CMK (cell line): ENCODE measurements around the gene ALS2CL.

Experiments used
- DNase-seq: peaks from one replicate; pipeline ENCODE4 v3.0.0-alpha.2; 2010; ENCODE audit warnings: low read depth

ALS2CL gene

DNA sequence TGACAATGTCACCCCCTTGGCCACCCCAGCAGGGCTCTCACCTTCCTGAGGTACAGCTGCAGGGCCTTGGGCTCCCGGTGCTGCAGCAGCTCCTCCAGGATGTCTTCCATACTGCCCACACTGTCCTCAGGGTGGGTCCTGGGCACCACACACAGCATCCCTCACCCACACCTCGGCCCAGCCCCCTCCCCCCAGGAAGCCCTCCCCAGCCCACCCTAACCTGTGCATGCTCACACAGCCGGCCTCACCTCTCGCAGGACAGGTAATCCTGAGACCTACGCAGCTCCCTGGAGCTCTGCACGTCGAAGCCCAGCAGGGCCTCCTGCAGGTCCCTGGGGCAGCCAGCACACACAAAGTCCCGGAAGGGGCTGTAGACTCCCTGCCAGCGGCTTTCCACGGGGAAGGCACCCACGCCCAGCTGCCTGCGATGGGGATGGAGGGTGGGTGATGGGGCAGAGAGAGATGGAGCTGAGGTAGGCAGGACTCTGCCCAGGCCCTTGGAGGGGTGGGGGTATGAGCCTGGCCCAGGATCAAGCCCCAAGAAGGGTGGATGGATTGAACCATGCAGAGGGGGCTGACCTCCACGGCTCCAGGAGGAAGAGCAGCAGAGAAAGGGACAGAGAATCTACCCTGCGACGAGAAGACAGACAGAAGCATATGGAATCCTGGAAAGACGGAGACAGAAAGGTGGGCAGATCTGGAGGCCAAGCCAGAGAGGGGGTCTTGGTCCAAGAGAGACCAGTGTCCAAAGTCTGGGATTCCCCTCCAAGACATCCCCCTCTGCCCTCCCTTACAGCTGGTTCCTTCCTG, 16.7 kb downstream of the ALS2CL start:
- no peak for DNase-seq

DNA sequence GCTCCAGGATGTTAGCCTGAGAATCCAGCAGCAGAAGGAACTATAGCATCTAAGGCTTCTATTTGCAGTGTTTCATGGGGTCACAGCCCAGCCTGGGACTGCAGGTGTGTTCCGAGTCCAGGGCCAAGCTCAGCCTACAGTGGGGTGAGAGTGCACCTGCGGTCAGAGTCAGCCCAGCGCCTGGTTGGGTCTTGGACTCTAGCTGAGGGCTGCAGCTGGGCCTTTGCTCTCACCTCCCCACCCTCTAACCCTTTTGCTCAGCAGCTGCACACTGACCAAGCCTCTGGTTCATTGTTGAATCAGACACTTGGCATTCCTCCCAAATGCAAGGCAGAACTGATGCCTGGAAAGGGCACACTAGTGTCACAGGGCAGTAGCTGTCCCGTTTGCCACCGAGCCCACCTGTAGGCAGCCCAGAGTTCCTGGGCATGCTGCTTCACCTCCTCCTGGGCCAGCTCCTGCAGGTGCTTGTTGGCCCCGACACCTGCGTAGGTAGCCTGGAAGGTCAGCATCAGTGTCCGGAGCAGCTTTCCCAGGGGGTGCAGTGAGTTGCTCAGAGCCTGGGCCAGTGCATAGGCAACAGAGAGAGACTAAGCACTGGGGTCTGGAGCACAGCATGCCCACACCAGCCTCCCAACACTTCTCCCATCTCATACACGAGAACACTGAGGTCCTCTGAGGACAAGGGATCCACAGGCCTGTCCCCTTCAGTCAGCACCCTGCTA, 17.5 kb downstream of the ALS2CL start:
- no peak for DNase-seq

DNA sequence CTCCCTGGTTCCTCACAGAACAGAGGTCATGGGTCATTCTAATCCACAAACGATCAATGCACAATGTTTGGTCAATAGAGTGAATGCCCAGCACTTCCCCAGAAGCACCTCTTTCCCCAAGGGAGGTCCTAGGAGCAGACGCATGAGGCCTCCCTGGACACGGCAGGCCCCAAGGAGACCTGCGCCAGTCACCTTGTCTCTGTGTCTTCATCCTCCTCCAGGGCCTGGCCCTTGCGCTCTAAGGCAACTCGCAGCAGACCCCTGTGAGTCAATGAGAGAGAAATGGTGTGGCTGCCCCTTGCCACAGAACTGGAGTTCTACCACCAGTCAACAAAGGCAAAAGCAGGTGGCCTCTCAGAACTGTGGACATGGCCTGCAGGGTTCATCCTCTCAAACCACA, 18.1 kb downstream of the ALS2CL start:
- DNase-seq, result no peak

DNA sequence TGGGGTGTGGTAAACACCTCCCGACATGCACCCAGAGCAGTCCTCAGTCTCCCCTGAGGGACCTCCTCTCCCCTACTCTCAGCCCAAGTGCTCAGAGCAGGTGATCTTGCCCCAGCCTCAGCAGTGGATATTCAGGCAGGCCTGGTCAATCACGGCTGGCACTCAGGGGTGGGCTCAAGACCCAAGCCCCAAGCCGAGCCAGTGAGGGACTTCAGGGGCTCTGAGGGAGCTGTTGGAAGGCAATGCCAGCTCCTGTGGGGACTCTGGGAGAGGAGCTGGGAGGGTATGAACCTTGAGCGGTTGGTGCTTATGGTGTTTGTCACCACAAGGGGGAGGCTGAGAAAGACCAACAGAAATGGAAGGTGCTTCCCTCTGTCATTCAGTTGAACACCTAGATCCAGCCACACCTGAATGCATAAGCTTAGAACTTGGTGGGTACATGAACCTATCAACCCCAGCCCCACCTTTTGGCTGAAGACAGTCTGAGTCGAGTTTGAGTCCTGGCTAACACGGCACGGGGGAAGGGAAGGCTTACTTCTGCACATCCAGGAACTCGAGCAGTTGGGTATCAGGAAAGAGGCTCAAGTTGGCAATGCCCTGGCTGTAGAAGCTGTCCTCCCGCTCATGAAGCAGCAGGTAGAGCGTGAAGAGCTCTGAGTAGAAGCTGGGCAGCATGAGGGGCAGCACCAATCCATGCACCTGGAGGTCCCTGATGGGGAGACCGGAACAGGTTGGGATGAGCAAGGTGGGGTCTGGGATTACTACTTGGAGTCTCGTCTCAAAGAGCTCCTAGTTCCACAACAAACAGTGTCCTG, 19.2 kb downstream of the ALS2CL start:
- DNase-seq, result no peak

DNA sequence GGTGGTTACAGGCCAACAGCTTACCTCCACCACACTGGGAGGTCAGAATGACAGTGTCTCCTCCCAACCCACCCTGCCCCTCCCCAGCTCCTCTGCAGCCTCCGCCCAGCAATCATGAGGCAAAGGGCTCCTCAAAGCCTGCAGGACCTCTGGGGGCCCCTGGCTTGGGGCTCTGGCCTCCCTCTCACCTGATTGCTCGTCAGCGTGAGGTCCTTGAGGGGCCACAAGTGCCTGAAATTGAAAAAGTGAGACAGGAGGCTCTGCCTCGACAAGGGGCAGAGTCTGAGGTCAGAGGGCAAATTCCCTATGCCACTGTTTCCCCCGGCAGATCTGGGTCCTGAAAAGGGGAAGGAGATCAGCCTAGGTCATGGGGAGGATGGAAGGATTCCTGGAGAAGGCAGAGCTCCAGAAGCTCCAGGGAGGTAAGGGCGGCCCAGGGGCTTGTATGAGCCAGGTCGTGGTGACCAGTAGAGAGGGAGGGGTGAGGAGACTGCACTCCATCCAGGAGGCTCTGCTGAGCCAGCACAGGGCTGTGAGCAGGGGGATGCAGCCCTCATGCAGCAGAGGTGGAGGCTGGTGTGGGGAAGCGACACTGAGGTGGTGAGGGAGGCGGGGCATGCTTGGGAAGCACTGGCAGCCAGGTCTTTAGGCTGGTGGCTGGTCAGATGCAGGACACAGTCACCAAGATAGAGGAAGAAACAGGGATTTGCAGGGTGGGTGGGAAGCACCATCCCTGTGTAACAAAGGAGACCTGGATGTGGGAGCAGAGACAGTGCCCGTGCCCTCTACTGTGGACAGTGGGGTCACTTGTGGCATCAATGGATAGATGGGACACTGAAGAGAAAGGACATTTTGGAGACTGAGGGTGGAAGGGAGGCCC, 20.1 kb downstream of the ALS2CL start:
- DNase-seq, result no peak

DNA sequence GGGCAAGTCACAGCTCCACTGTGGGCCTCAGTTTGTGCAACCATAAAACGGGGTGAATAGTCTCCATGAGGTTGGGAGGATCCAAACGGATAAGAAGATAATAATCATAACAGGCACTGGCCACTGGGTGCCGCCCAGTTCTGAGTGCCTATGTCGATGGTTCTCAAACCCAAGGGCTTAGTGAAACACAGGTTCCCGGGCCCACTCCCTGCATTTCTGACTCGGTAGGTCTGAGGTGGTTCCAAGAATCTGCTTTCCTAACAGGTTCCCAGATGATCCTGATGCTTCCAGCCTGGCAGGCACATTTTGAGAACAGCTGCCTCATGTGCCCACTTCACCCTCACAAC, 21.2 kb downstream of the ALS2CL start:
- DNase-seq, result no peak

DNA sequence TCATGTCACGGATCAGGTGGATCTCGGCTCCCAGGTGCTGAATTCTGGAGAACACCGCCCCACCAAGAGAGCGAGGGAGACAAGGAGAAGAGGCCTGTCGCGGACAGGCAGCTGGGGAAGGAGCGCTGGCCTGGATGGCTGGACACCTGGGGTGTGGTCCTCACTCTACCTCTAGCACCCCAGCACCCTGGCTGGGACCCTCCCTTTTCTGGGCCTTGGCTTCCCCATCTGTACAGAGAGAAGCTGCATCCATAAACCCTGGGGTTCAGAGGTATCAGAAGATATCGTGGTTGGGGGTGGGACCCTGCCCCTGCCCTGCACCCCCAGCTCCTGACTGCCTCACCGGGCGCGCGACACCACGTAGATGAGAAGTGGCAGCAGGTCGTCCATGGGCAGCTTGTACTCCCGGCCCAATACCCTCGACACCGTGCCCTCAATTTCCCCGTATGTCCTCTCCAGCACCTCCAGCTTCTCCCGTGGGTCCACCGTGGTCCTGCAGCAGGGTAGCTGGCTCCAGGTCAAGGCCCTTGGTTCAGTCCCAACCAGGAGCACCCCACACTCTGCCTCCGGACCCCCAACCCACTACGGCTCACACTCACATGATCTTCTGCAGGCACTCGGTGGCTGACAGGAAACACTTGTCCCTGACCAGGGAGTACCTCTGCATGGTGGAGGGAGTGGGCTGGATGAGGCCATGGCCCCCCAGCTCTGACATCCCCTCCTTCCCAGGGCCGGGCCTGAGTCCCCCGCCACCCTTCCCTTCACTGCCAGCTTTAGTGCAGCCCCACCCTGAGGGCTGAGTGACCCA, 21.7 kb downstream of the ALS2CL start:
- no peak for DNase-seq

DNA sequence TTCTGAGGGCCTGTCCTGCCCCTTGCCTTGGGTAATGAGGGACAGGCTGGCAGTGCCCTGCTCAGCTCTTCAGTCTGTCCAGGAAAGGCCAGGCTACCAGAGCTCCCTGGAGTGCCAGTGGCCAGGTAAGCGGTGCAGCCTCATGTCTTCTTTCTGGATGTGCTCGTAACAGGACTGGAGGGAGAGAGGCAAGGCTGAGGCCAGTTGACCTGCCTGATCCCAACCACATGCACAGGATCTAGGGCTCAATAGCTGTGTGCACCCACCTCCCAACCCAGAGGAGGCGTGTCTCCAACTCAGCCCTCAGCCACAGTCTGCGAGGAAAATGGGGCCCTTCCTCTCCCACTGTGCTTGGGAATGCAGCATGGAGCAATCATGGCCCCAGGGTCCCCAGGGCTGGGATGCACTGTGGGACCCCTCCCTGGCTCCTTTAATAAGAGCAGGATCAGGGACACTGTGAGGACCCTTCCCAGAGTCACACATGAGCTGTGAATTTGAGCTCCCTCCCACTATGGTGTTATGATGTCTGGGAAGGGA, 22.5 kb downstream of the ALS2CL start:
- DNase-seq, result no peak

DNA sequence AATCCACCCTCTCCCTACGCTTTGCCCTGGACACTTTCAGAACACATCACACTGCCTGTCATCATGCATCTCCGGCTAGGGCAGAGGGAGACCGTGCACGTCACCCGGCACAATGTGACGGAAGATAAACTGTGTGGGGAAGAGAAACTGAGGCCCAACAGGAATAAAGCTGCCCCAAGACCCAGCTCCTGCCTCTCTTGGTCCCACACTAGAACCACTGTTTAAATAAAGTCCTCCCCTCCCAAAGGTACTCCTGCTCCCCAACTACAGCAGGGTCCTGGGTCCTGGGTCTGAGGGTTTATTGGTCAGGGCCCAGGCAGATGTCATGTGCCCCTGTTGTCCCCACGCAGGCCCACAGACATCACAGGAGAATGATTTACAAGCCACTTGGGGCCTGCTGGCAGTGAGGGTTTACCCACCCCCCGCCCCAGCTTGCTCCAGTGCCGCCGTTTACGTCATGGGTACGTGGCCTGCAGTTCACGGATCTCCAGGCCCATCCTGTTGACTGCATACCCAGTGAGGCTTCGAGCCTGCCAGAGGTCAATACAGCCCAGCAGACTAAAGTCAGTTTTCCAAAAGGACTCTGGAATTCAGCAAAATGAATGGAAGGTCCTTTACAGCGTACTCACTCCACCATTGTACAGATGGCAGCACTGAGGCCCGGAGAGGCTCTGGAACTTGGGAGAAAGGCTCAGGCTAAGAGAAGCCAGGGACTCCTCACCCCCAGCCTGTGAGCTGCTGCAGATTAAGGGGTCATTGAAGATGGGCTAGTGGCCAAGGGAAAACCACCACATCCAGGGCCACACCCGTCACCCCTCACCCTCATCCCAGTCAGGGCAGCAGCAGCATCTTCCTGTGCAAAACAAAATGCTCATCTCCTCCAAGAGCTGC, 23.2 kb downstream of the ALS2CL start:
- no peak for DNase-seq

DNA sequence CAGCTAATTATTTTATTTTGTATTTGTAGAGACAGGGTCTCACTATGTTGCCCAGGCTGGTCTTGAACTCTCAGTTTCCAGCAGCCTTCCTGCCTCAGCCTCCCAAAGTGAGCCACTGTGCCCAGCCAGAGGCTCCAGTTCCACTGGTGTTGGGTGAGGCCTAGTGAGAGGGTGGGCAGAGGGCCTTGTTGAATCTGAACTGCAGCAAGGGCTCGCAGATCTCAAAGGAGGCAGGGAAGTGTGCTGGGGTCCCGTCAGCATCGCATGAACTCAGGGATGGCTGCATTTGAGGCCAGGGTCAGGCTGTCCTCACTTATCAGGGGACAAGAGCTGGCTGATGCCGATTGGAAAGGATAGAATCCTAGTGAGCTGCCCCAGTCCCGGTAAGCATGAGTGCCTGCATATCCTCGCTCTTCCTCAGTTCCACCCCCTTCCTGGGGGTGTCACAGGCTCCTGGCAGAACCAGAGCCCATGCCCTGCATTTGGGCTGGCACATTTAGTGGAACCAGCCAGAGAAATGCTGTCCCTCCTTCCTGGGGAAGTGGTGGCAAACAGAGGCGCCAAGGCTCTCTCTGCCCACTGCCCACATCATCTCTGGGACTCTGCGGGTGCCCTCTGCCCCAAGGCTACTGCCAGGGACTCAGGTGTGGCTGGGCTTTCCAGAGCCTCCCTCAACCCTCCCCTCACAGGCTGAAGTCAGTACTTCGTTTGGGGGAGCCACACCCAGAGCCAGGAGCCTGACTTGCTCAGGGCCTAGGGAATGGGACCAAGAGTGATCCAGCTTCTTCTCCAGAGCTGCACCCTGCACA, 24.1 kb downstream of the ALS2CL start:
- DNase-seq, result no peak

DNA sequence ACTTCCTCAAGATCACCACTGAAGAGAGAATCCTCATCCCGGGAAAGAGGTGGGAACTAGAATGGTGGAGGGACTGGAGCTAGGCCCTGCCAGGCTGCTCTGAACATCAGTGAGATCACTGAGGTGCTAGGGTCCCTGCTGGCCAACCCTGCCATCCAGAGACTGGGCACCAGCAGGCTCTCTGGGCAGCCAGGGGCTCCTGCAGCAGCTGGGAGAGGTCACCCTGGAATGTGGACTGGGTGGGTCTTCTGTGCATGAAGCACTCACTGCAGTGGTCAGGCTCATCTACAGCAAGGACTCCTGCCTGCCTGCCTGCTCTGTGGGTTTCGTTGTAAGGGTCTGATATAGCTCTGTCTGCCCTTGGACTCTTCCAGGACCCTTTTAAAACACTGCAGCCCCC, 24.9 kb downstream of the ALS2CL start:
- no peak for DNase-seq

DNA sequence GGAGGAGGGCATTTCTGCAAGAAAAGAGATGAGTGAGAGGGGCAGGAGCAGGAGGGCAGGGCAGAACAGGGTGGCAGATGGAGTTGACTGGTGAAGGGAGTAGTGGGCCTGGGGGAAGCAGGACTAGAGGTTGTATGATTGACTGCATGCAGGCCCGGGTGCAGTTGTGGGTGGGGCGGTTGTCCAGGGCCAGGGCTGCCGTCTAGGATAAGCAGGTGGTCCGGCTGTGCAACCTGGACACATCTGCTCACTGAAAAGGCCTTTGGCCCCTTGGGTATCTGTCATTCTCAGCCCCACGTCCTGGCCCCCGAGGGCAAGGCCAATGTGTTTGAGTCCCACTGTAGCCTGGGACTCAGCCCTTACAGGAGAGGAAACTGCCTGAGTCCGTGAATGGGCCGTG, 25.4 kb downstream of the ALS2CL start:
- no peak for DNase-seq

DNA sequence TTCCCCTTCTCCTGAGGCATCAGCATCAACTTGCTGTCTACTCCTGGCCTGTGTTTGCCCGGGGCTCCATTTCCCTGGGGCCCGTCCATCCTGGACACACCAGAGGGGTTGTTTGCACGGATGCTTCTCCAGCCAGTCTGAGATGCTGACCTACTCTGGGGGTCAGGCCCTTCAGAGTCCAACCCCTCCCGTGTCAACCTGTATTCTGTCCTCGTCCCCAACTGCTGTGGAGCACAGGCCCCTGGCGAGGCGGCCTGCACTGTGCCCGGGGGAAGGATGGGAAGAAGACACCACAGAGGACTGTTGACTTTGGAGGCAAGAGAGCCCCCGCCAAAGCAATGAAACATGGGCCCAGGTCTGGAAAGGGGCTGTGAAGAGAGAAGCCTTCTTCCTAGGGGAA, 25.8 kb downstream of the ALS2CL start:
- DNase-seq, result no peak

DNA sequence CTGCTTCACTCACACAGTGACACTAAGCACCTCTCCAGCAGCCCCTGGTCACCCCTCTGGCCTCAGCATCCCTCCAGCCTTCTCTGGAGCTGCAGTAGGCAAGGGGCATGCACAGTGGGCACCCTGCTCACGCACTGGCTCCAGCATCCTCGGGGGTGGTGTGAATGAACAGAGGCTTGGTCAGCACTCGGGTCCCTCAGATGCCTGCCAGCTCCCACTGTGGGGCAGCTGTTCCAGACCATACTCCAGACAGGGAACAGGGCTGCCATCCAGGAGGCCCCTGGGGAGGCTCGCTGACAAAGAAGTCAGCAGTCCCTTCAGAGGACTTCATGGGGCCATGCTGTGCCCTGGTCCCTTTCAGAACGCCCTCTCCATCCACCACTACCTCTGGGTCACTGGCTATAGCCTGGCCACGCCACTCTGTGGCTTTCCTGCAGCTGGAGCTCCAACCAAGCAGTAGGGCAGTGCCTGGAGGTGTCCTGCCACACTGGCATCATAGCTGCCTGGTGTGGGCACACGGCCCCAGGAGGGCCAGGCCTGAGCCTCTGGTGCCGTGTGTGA, 26.3 kb downstream of the ALS2CL start:
- no peak for DNase-seq

DNA sequence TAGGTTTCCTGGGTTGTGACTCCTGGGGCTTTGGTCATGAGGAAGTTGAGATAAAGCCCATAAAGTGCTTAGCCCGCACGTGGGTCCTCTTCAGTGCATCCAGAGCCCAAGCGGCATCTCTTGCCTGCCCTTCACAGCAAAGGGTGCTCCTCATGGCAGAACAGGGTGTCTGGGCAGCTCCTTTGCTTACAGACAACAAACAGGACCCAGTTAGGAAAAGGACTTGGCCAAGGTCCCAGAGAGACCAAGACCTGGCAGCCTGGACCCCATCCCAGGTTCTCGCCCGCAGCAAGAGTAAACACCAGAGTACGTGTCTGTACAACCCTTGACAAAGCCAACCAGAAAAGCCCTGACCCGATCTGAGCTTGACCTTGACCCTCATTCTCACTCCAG, 27.0 kb downstream of the ALS2CL start:
- DNase-seq, result no peak

DNA sequence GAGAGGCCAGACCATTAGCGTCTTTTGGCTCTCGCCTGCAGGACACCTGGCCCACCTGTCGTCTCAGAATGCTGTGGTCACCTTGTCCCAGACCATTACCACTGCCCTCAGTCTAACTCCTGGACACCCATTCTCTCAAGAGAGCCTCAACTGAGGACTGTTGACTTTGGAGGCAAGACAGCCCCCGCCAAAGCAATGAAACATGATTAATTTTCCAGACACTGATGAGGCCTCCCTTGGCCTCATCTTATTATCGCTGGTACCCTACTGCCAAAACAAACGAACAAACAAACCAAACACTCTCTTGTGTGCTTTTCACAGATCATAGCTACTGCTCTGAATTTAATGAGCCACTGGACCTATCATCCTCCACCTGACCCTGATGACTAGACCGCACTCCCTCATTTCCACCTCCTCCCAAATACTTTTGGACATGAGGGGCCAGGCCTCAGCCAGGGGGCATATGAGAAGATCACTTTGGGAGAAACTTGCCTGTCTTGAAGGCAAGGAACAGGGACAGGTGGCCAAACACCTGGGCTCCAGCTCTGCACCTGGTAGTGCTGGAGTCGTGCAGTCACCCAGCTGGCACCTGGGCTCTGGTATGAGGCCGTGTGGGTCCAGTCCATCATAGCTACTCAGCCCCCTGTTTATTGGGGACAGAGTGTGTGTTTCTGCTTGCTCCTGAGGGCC, 27.6 kb downstream of the ALS2CL start:
- DNase-seq, result no peak

DNA sequence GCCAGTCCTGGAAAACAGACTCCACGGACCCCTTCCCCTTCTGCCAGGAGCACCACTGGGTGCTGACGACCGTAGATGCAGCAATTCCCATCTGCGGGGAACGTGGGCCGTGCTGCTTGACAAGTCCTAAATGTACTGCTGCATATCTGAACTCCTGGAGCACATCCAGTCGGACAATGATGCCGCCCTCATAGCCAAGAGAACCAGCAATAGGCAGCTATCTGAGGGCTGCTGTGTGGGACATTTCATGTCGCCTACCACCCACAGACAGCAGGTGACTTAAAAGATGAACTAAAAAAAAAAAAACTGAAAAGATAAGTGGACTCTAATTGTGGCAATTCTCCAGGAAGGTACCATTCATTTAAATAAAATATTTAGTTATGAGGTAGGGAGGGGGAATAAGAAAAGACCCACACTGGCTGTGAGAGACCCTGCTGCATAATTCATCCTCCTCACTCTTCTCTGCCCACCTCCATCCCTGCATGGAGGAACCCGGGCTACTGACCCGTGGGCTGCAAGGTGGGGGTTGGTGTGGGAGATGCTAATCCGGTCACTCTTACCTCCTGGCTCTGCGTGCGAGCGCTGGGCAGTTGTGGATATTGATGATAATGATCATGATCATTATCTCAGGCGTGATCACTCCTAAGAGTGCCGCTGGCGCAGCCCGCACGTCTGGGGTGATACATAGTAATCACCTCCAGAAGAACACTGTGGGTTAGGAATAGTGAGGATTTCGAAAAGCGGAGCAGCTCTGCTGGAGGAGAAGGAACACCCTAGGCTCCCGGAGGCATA, 28.3 kb downstream of the ALS2CL start:
- DNase-seq, result no peak
